Measurements from ENCODE around the gene SPSB4.
A peak's percentile ranks its signal among the peaks of the same experiment; 100 is the strongest.

SPSB4 gene

GRCh38 chr3:141076797-141077571, 25.8 kb downstream of the SPSB4 start:
- DNase-seq, result peak; percentile 91 to 93 (median 91)

GRCh38 chr3:141077631-141078030, 26.5 kb downstream of the SPSB4 start:
- no peak for DNase-seq

GRCh38 chr3:141078200-141078599, 27.1 kb downstream of the SPSB4 start:
- no peak for DNase-seq

- peak in 1 of 3 donors; percentile 28 for DNase-seq
These were observed 29.3 kb downstream of the SPSB4 start for GRCh38 chr3:141080431-141080830.

- DNase-seq, result no peak
These were observed 30.1 kb downstream of the SPSB4 start for GRCh38 chr3:141081141-141081795.

GRCh38 chr3:141082064-141082463, 30.9 kb downstream of the SPSB4 start:
- DNase-seq, result no peak

- no peak for DNase-seq
These were observed 32.1 kb downstream of the SPSB4 start for GRCh38 chr3:141083226-141083625.

- DNase-seq, result no peak
These were observed 32.9 kb downstream of the SPSB4 start for GRCh38 chr3:141083836-141084649.

GRCh38 chr3:141085343-141086070, 34.4 kb downstream of the SPSB4 start:
- no peak for DNase-seq

GRCh38 chr3:141086188-141086587, 35.0 kb downstream of the SPSB4 start:
- no peak for DNase-seq

GRCh38 chr3:141087076-141087777, 36.1 kb downstream of the SPSB4 start:
- no peak for DNase-seq

GRCh38 chr3:141087778-141088130, 36.6 kb downstream of the SPSB4 start:
- no peak for DNase-seq

GRCh38 chr3:141089339-141090152, 38.4 kb downstream of the SPSB4 start:
- no peak for DNase-seq

GRCh38 chr3:141091426-141091825, 40.3 kb downstream of the SPSB4 start:
- DNase-seq, result no peak

- no peak for DNase-seq
These were observed 41.5 kb downstream of the SPSB4 start for GRCh38 chr3:141092663-141093062.

- DNase-seq, result no peak
These were observed 42.2 kb downstream of the SPSB4 start for GRCh38 chr3:141093397-141093796.

GRCh38 chr3:141093971-141094684, 43.0 kb downstream of the SPSB4 start:
- DNase-seq, result no peak

- DNase-seq, result no peak
These were observed 43.8 kb downstream of the SPSB4 start for GRCh38 chr3:141094790-141095545.

- no peak for DNase-seq
These were observed 44.4 kb downstream of the SPSB4 start for GRCh38 chr3:141095546-141095937.

GRCh38 chr3:141096164-141096563, 45.0 kb downstream of the SPSB4 start:
- DNase-seq, result no peak
